ENCODE results near the gene MEGF6.

The MEGF6 gene

GRCh38 chr1:3558036-3558726 lies 53.1 kb downstream of the MEGF6 start:
- no peak overlapping the region for H3K4me3 ChIP-seq (ENCODE audit: low read depth, low read length)
- POLR2A ChIA-PET = no interaction called here
- CTCF ChIA-PET = interaction anchor here (0.7 to 1.5 kb wide), 2 partner anchors 9 to 61 kb away, joined by 3 read pairs; no protein-coding TSS in a partner anchor
- no peak for TF ChIP-seq CTCF (IDR thresholded peaks at IDR 0.05; ENCODE audit: insufficient read depth, low read length, missing control alignments)
- DNase-seq (ENCODE audit: low read depth, low spot score) = no peak

- CTCF ChIA-PET = interaction anchor here (0.7 to 1.2 kb wide), 2 partner anchors 8 to 61 kb away, joined by 3 to 5 read pairs; no protein-coding TSS in a partner anchor
- TF ChIP-seq CTCF (IDR thresholded peaks at IDR 0.05; ENCODE audit: insufficient read depth, low read length, missing control alignments) = no peak
Observed at GRCh38 chr1:3557366-3557765, 53.9 kb downstream of the MEGF6 start.

GRCh38 chr1:3556336-3556735 lies 55.0 kb downstream of the MEGF6 start:
- H3K4me3 ChIP-seq (ENCODE audit: low read depth, low read length) = no peak overlapping the region
- CTCF ChIA-PET = interaction anchor here (0.9 to 5.9 kb wide), 5 partner anchors 8 to 168 kb away, joined by 3 to 22 read pairs (median 5); no protein-coding TSS in a partner anchor
- POLR2A ChIA-PET = no interaction called here
- DNase-seq (ENCODE audit: low read depth, low spot score) = no peak
- no peak for TF ChIP-seq CTCF (IDR thresholded peaks at IDR 0.05; ENCODE audit: insufficient read depth, low read length, missing control alignments)

More at GRCh38 chr1:3557366-3557765, 53.9 kb downstream of the MEGF6 start:
- POLR2A ChIA-PET = no interaction called here
- no peak overlapping the region for H3K4me3 ChIP-seq (ENCODE audit: low read depth, low read length)
- DNase-seq (ENCODE audit: low read depth, low spot score) = no peak

GRCh38 chr1:3555131-3555920 lies 56.0 kb downstream of the MEGF6 start:
- no peak overlapping the region for H3K4me3 ChIP-seq (ENCODE audit: low read depth, low read length)
- no peak for TF ChIP-seq CTCF (IDR thresholded peaks at IDR 0.05; ENCODE audit: insufficient read depth, low read length, missing control alignments)
- DNase-seq (ENCODE audit: low read depth, low spot score) = no peak
- CTCF ChIA-PET = interaction anchor here (0.8 to 5.9 kb wide), 7 partner anchors 9 to 169 kb away, joined by 3 to 22 read pairs (median 5); no protein-coding TSS in a partner anchor
- POLR2A ChIA-PET = no interaction called here

- no peak for DNase-seq (ENCODE audit: low read depth, low spot score)
- POLR2A ChIA-PET = no interaction called here
- H3K4me3 ChIP-seq (ENCODE audit: low read depth, low read length) = no peak overlapping the region
- CTCF ChIA-PET = interaction anchor here (5.9 kb wide), 1 partner anchor 10 kb away, joined by 22 read pairs; no protein-coding TSS in a partner anchor
- no peak for TF ChIP-seq CTCF (IDR thresholded peaks at IDR 0.05; ENCODE audit: insufficient read depth, low read length, missing control alignments)
Observed at GRCh38 chr1:3553940-3554223, 57.4 kb downstream of the MEGF6 start.

Measured in AG04449 (cell line).